Measurements from ENCODE around the gene KRTAP10-10.
"Not testable (repeated sequence)": the region's sequence is repeated elsewhere in the genome, so short reads cannot be mapped to it uniquely, and the experiment has no call there.

The KRTAP10-10 gene

GRCh38 chr21:44593598-44594405 lies 43.4 kb upstream of the KRTAP10-10 start:
- no peak overlapping the region for H3K4me3 ChIP-seq (ENCODE audit: low read depth, low read length)
- DNase-seq (ENCODE audit: low read depth), result no peak
- no peak for TF ChIP-seq CTCF (conservative IDR thresholded peaks at IDR 0.05; ENCODE audit: low read depth, low read length)

- DNase-seq (ENCODE audit: low read depth), result no peak
- no peak overlapping the region for H3K4me3 ChIP-seq (ENCODE audit: low read depth, low read length)
Measured at GRCh38 chr21:44594406-44594916, 42.7 kb upstream of the KRTAP10-10 start.

GRCh38 chr21:44595524-44595923 lies 41.6 kb upstream of the KRTAP10-10 start:
- no peak overlapping the region for H3K4me3 ChIP-seq (ENCODE audit: low read depth, low read length)
- TF ChIP-seq CTCF (conservative IDR thresholded peaks at IDR 0.05; ENCODE audit: low read depth, low read length), result no peak
- no peak for DNase-seq (ENCODE audit: low read depth)

More at GRCh38 chr21:44594406-44594916, 42.7 kb upstream of the KRTAP10-10 start:
- no peak for TF ChIP-seq CTCF (conservative IDR thresholded peaks at IDR 0.05; ENCODE audit: low read depth, low read length)

GRCh38 chr21:44596068-44596725 lies 41.0 kb upstream of the KRTAP10-10 start:
- DNase-seq (ENCODE audit: low read depth), result no peak

GRCh38 chr21:44598061-44598460 lies 39.1 kb upstream of the KRTAP10-10 start:
- no peak for TF ChIP-seq CTCF (conservative IDR thresholded peaks at IDR 0.05; ENCODE audit: low read depth, low read length)

More at GRCh38 chr21:44596068-44596725, 41.0 kb upstream of the KRTAP10-10 start:
- TF ChIP-seq CTCF (conservative IDR thresholded peaks at IDR 0.05; ENCODE audit: low read depth, low read length), result no peak
- H3K4me3 ChIP-seq (ENCODE audit: low read depth, low read length), result no peak overlapping the region

GRCh38 chr21:44599264-44600029 lies 37.7 kb upstream of the KRTAP10-10 start:
- TF ChIP-seq CTCF (conservative IDR thresholded peaks at IDR 0.05; ENCODE audit: low read depth, low read length), result no peak
- H3K4me3 ChIP-seq (ENCODE audit: low read depth, low read length), result no peak overlapping the region
- no peak for DNase-seq (ENCODE audit: low read depth)

More at GRCh38 chr21:44598061-44598460, 39.1 kb upstream of the KRTAP10-10 start:
- no peak overlapping the region for H3K4me3 ChIP-seq (ENCODE audit: low read depth, low read length)
- DNase-seq (ENCODE audit: low read depth), result no peak

- H3K4me3 ChIP-seq (ENCODE audit: low read depth, low read length); DNase-seq (ENCODE audit: low read depth): not testable (repeated sequence)
Measured at GRCh38 chr21:44600118-44600978, 36.8 kb upstream of the KRTAP10-10 start, which contains the start of gene KRTAP10-7. Gene KRTAP10-7, plus strand, starts transcription at chr21:44600597. Its CDS starts 25 bp downstream, at chr21:44600622.

GRCh38 chr21:44601091-44601490 lies 36.1 kb upstream of the KRTAP10-10 start:
- H3K4me3 ChIP-seq (ENCODE audit: low read depth, low read length); DNase-seq (ENCODE audit: low read depth): not testable (repeated sequence)
